ENCODE results near the gene CD36. TPM values are rescaled to one million over a fixed set of nuclear protein-coding genes. Genes with fewer than 3 reads are reported as not detected.

Gene CD36
- total RNA-seq, 2 donors from 2014 or later, result 8.7 to 26.5 TPM

GRCh38 chr7:80597875-80598274 lies 40.6 kb upstream of the CD36 start:
- no peak overlapping the region for H3K9ac ChIP-seq (ENCODE audit: low read depth in 2 of 2, low read length in 2 of 2)
- H3K27ac ChIP-seq, result no peak overlapping the region
- H3K4me3 ChIP-seq, result no peak overlapping the region
- no peaks in the 10 kb centered on the region for H3K27me3 ChIP-seq
- H3K36me3 ChIP-seq, result no peaks in the 10 kb centered on the region
- H3K4me1 ChIP-seq, result no peaks in the 10 kb centered on the region
- intact Hi-C loops (cut with DNase I), result no loop called here
- no peak for TF ChIP-seq CTCF (IDR thresholded peaks at IDR 0.05)
- DNase-seq, result no peak
- no peaks in the 10 kb centered on the region for H3K9me3 ChIP-seq

GRCh38 chr7:80600046-80600445 lies 38.4 kb upstream of the CD36 start:
- H3K27ac ChIP-seq, result no peak overlapping the region
- H3K4me1 ChIP-seq, result no peaks in the 10 kb centered on the region
- intact Hi-C loops (cut with DNase I), result no loop called here
- H3K9ac ChIP-seq (ENCODE audit: low read depth in 2 of 2, low read length in 2 of 2), result no peak overlapping the region
- no peaks in the 10 kb centered on the region for H3K9me3 ChIP-seq
- H3K36me3 ChIP-seq, result no peaks in the 10 kb centered on the region
- no peak overlapping the region for H3K4me3 ChIP-seq
- H3K27me3 ChIP-seq, result no peaks in the 10 kb centered on the region
- no peak for TF ChIP-seq CTCF (IDR thresholded peaks at IDR 0.05)
- no peak for DNase-seq

- no peak for TF ChIP-seq CTCF (IDR thresholded peaks at IDR 0.05)
- H3K4me1 ChIP-seq, result no peaks in the 10 kb centered on the region
- H3K9me3 ChIP-seq, result no peaks in the 10 kb centered on the region
- H3K27me3 ChIP-seq, result no peaks in the 10 kb centered on the region
- H3K4me3 ChIP-seq, result no peak overlapping the region
- intact Hi-C loops (cut with DNase I), result no loop called here
- no peaks in the 10 kb centered on the region for H3K36me3 ChIP-seq
- H3K27ac ChIP-seq, result no peak overlapping the region
- no peak for DNase-seq
- no peak overlapping the region for H3K9ac ChIP-seq (ENCODE audit: low read depth in 2 of 2, low read length in 2 of 2)
Observed at GRCh38 chr7:80601999-80602398, 36.4 kb upstream of the CD36 start.

- no peak for DNase-seq
- H3K27me3 ChIP-seq, result no peaks in the 10 kb centered on the region
- no peaks in the 10 kb centered on the region for H3K36me3 ChIP-seq
- no peak overlapping the region for H3K4me3 ChIP-seq
- no peaks in the 10 kb centered on the region for H3K9me3 ChIP-seq
- H3K9ac ChIP-seq (ENCODE audit: low read depth in 2 of 2, low read length in 2 of 2), result no peak overlapping the region
- no peak overlapping the region for H3K27ac ChIP-seq
- intact Hi-C loops (cut with DNase I), result no loop called here
- TF ChIP-seq CTCF (IDR thresholded peaks at IDR 0.05), result no peak
- H3K4me1 ChIP-seq, result no peaks in the 10 kb centered on the region
Observed at GRCh38 chr7:80603940-80604339, 34.5 kb upstream of the CD36 start.

- no peak overlapping the region for H3K27ac ChIP-seq
- no peak for DNase-seq
- H3K9me3 ChIP-seq, result no peaks in the 10 kb centered on the region
- no peak for TF ChIP-seq CTCF (IDR thresholded peaks at IDR 0.05)
- intact Hi-C loops (cut with DNase I), result no loop called here
- no peaks in the 10 kb centered on the region for H3K36me3 ChIP-seq
- H3K9ac ChIP-seq (ENCODE audit: low read depth in 2 of 2, low read length in 2 of 2), result no peak overlapping the region
- H3K4me3 ChIP-seq, result no peak overlapping the region
- H3K27me3 ChIP-seq, result no peaks in the 10 kb centered on the region
- no peaks in the 10 kb centered on the region for H3K4me1 ChIP-seq
Observed at GRCh38 chr7:80604436-80604835, 34.0 kb upstream of the CD36 start.

GRCh38 chr7:80607136-80607535 lies 31.3 kb upstream of the CD36 start:
- no peak for TF ChIP-seq CTCF (IDR thresholded peaks at IDR 0.05)
- DNase-seq, result no peak
- H3K9me3 ChIP-seq, result no peaks in the 10 kb centered on the region
- H3K4me1 ChIP-seq, result no peaks in the 10 kb centered on the region
- no peak overlapping the region for H3K9ac ChIP-seq (ENCODE audit: low read depth in 2 of 2, low read length in 2 of 2)
- H3K27ac ChIP-seq, result no peak overlapping the region
- intact Hi-C loops (cut with DNase I), result no loop called here
- no peak overlapping the region for H3K4me3 ChIP-seq
- H3K27me3 ChIP-seq, result no peaks in the 10 kb centered on the region
- no peaks in the 10 kb centered on the region for H3K36me3 ChIP-seq

All from colonic mucosa (tissue), 4 donors.